ENCODE results near the gene CDKN2B-AS1. TPM values are rescaled to one million over a fixed set of nuclear protein-coding genes. Genes with fewer than 3 reads are reported as not detected.

The CDKN2B-AS1 gene
- total RNA-seq, 4 donors from 2014 or later, result 0.72 to 0.93 TPM; not detected in 2

DNA sequence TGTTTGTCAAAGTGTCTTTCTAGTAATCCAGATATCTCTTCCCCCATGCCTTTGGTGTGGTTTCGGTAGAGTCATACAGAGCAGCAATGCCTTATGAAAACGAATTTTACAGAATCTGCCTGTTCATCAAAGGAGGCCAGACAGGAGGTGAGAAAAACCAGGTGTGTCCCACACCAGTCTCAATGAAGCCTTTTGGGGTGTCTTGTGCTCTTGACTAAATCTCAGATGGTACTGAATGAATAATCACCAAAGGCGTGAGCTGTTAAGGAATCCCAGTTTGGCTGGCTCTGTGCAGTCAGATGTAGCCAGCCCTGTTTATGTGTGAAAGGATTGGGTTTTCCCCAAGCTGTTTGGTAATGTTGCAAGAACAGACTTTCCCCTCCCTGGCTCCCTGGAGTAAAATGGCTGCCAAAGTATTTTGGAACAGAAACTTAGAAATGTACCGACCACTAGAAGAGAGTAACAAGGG, 85.3 kb downstream of the CDKN2B-AS1 start:
- DNase-seq (ENCODE audit: low spot score) (no peak), ATAC-seq (ENCODE audit: low FRiP score) (peak; percentile 96)
- TF ChIP-seq, protein P1, sequence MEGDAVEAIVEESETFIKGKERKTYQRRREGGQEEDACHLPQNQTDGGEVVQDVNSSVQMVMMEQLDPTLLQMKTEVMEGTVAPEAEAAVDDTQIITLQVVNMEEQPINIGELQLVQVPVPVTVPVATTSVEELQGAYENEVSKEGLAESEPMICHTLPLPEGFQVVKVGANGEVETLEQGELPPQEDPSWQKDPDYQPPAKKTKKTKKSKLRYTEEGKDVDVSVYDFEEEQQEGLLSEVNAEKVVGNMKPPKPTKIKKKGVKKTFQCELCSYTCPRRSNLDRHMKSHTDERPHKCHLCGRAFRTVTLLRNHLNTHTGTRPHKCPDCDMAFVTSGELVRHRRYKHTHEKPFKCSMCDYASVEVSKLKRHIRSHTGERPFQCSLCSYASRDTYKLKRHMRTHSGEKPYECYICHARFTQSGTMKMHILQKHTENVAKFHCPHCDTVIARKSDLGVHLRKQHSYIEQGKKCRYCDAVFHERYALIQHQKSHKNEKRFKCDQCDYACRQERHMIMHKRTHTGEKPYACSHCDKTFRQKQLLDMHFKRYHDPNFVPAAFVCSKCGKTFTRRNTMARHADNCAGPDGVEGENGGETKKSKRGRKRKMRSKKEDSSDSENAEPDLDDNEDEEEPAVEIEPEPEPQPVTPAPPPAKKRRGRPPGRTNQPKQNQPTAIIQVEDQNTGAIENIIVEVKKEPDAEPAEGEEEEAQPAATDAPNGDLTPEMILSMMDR (IDR thresholded peaks at IDR 0.05), result no peak

DNA sequence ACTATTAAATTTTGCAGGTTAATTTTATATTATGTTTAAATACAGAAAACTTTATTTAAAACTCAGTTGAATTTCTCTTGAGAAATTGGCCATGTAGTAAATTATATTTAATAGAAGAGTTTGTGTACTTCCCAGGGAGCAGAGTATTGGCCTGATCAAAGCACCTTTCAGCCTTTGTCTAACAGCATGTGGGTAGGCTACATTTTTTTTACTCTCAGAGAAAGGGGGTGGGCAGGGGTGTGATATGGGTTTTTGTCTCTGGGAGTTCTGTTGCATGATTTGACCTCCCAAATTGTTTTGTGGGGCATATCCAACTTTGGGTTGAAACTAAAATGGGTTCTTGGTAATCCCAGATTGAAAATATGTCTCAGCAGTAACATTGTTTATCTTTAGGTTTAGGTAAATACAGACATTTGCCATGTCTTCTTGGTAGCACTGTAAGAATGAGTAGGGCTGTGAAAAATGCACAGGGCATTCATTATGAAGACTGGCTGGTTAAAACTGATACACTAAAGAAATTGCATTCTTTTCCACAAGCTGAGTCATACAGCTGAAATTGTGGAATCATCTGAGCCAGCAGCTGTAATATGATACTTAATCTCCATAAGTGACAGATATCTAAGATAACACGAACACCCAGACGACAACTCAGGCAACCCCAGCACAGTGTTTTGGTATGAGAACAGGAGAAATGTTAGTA, 89.9 kb downstream of the CDKN2B-AS1 start:
- ATAC-seq (ENCODE audit: low FRiP score) (peak; percentile 78), DNase-seq (ENCODE audit: low spot score) (no peak)
- TF ChIP-seq, protein P1 (IDR thresholded peaks at IDR 0.05), result no peak

DNA sequence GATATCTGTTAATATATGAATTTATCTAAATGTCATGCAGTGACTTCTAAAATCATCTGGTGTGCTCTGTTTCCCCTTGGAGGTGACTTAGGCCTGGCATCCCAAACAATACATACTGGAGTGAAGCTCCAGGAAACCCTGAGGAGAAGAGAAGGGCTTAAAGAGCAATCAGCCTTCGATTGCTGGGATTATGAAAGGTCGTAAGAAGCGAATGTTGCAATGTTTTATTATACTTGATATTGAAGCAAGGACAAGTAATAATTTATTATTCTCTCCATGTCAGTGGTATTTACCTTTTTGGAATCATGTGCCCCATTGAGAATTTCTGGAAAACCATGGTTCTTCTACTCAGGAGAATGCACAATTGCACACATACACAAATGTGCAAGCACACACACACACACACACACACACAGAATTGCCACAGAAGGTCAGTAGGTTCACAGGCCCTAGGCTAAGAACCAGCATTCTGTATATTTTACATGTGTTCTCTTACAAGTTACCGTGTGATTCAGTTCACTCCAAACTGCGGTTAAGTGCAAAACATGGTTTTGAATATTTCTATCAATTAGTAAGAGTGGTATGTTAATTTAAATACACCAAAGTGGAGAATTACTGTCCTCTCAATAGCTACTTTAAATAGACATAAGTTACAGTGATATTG, 93.6 kb downstream of the CDKN2B-AS1 start:
- ATAC-seq (ENCODE audit: low FRiP score) (no peak), DNase-seq (ENCODE audit: low spot score) (no peak)
- TF ChIP-seq, protein P1 (IDR thresholded peaks at IDR 0.05), result no peak

DNA sequence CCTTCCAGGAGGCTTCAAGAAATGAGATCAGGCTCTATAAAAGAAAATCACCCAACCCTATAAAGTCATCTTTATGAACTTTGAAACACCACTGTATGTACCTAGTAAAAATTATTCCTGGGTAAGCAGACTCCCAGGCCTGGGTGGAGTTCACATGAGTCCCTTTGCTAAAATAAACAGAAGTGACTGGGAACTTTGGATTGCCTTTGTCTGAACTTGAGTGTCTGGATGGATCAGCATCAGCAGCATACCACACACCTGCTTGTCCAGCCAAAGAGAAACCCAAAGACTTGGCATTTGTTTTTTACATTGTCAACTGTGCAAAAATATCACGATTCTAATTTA, 94.1 kb downstream of the CDKN2B-AS1 start:
- TF ChIP-seq, protein P1 (IDR thresholded peaks at IDR 0.05), result no peak
- ATAC-seq (ENCODE audit: low FRiP score) (no peak), DNase-seq (ENCODE audit: low spot score) (no peak)

DNA sequence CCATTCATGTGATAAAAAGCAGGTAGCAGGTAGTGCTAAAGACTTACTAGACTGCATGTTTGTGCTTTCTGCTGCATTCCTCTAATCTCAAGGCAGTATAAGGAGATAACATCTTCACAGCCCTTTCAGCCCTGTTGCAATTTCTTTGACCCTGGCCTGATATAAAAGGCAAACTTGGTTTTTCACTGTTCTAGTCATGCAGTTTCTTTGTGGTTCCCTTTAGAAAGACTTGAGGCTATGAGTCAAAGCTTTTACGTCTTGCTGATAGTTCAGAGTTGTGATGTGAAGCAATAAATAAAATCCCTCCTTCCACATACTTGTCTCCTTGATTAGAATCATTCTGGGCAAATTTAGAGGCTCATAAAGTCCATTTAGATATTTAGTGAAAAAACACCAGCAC, 103.1 kb downstream of the CDKN2B-AS1 start:
- DNase-seq (ENCODE audit: low spot score) (no peak), ATAC-seq (ENCODE audit: low FRiP score) (peak; percentile 91)
- TF ChIP-seq, protein P1 (IDR thresholded peaks at IDR 0.05), result no peak

DNA sequence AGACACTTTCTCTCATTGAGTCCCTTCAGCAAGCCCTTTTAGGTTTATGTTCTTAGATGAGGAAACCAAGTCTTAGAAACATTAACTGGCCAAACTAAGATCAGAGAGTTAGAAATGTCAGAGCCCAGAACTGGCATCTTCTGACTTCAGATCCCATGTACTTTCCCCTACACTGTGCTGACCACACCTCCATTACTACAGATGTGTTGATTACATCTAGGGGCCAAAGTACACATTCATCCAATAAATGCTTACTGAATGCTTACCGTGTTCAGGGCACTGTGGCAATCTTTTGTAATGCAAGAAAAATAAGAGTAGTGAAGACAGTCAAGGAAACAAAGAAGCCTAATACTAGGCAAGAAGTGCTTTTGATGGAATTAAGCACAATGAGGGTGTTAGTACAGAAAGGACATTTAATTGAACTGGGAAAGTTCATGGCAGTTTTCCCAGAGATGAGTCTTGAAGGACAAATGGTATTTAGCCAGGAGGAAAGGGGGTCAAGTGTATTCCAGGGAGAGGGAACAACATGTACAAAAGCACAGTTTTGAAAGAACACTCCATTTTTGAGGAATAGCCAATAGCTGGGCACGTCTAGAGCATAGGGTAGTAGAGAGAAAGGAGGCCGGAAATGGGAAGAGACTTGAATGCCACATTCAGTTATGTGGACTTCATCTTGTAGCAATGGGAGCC, 104.2 kb downstream of the CDKN2B-AS1 start:
- DNase-seq (ENCODE audit: low spot score), result no peak
- TF ChIP-seq, protein P1 (IDR thresholded peaks at IDR 0.05), result no peak
- ATAC-seq (ENCODE audit: low FRiP score), result peak; percentile 17

All from omental fat pad (tissue), 4 donors.